Naive thymus-derived CD4-positive, alpha-beta T cell (primary cell): ENCODE measurements around the gene ATP5PD. TPM values are rescaled to one million over a fixed set of nuclear protein-coding genes. Genes with fewer than 3 reads are reported as not detected.
A peak's percentile ranks its signal among the peaks of the same experiment; 100 is the strongest.

Experiments
- ATAC-seq: fragments of 150-1000 bp; cut with Tn5 transposase; 2 replicates; pipeline ENCODE4 v1.10.0; 2021; ENCODE audit warnings: mild to moderate bottlenecking, moderate library complexity
- CTCF ChIA-PET: fragments of 350-600 bp; sonication (Branson Sonifier 250); formaldehyde crosslinking; loops from one replicate; lab custom pipeline; 2021; ENCODE audit warnings: antibody characterized with exemption; lab: Charles Lee
- POLR2A ChIA-PET: fragments of 350-600 bp; sonication (Branson Sonifier 250); formaldehyde crosslinking; loops from one replicate; lab custom pipeline; 2021; ENCODE audit warnings: antibody characterized with exemption, inconsistent platforms; lab: Charles Lee
- DNase-seq, 9 donors: peaks; one replicate each; pipeline versions ENCODE4 v3.0.0 to v3.0.0-alpha.2; 2020 to 2022; ENCODE audit warnings: mixed read lengths in 1 of 9
- H3K27ac ChIP-seq: one replicate; pipeline ENCODE4 v1.7.0; 2013; ENCODE audit warnings: mild to moderate bottlenecking, low read depth, low read length, moderate library complexity
- H3K27me3 ChIP-seq, 2 donors: one replicate each; pipeline ENCODE4 v1.7.0; 2013; ENCODE audit warnings: low read length in 2 of 2, mild to moderate bottlenecking in 2 of 2, moderate library complexity in 2 of 2; ENCODE audit not compliant: control insufficient read depth in 2 of 2, insufficient read depth in 2 of 2
- H3K36me3 ChIP-seq, 3 experiments: 1 replicate in 2 of 3; 2 replicates in 1 of 3; pipeline ENCODE4 v1.7.0; 2013; ENCODE audit warnings: low read length in 3 of 3, mild to moderate bottlenecking in 3 of 3, moderate library complexity in 1 of 3; ENCODE audit not compliant: insufficient read depth in 3 of 3, control insufficient read depth in 2 of 3
- H3K4me1 ChIP-seq, 2 donors: one replicate each; pipeline ENCODE4 v1.7.0; 2013; ENCODE audit warnings: low read length in 2 of 2, mild to moderate bottlenecking in 2 of 2, moderate library complexity in 1 of 2; ENCODE audit not compliant: control insufficient read depth in 2 of 2, insufficient read depth in 2 of 2
- H3K4me3 ChIP-seq: 2 replicates; pipeline ENCODE4 v1.7.0; 2013; ENCODE audit warnings: mild to moderate bottlenecking, low read length
- H3K9me3 ChIP-seq, 3 experiments: 1 replicate in 2 of 3; 2 replicates in 1 of 3; pipeline ENCODE4 v1.7.0; 2013; ENCODE audit warnings: low read length in 3 of 3; ENCODE audit not compliant: control insufficient read depth in 2 of 3
- H3K27ac Mint-ChIP-seq, 9 donors: one replicate each; pipeline ENCODE4 v1.8.0; 2020 to 2022; ENCODE audit warnings: mixed read lengths in 9 of 9, mild to moderate bottlenecking in 8 of 9, moderate library complexity in 5 of 9, inconsistent platforms in 2 of 9
- H3K27me3 Mint-ChIP-seq, 5 donors: one replicate each; pipeline ENCODE4 v1.8.0; 2021 to 2022; ENCODE audit warnings: mixed read lengths in 5 of 5, mild to moderate bottlenecking in 1 of 5
- H3K36me3 Mint-ChIP-seq, 5 donors: one replicate each; pipeline ENCODE4 v1.8.0; 2020 to 2022; ENCODE audit warnings: mixed read lengths in 5 of 5, mild to moderate bottlenecking in 3 of 5, inconsistent platforms in 1 of 5
- H3K4me1 Mint-ChIP-seq, 7 donors: one replicate each; pipeline ENCODE4 v1.8.0; 2020 to 2022; ENCODE audit warnings: mixed read lengths in 7 of 7, mild to moderate bottlenecking in 3 of 7, inconsistent platforms in 1 of 7
- H3K4me3 Mint-ChIP-seq, 10 donors: one replicate each; pipeline ENCODE4 v1.8.0; 2020 to 2022; ENCODE audit warnings: mild to moderate bottlenecking in 10 of 10, mixed read lengths in 10 of 10, moderate library complexity in 6 of 10, inconsistent platforms in 2 of 10
- H3K9me3 Mint-ChIP-seq, 11 donors: one replicate each; pipeline ENCODE4 v1.8.0; 2020 to 2022; ENCODE audit warnings: mixed read lengths in 11 of 11, mild to moderate bottlenecking in 4 of 11, inconsistent platforms in 1 of 11, moderate library complexity in 1 of 11
- intact Hi-C, 2 donors: fragments of 100-400 bp; cut with micrococcal nuclease; formaldehyde crosslinking; loops; one replicate each; pipeline ENCODE4 v1.15.1; 2023
- polyA plus RNA-seq, 2 donors: library from polyadenylated mRNA; unstranded; fragments of 300-500 nt; fragmentation: Illumina TruSeq; gene quantifications; one replicate each; pipeline ENCODE4 v1.2.3, GENCODE V29; 2021
- total RNA-seq, 6 experiments: library from RNA in 5 of 6; stranded (reverse) in 5 of 6; gene quantifications; 1 replicate in 5 of 6; 2 replicates in 1 of 6; pipeline ENCODE4 v1.2.3 and lab custom pipeline; 2021 to 2026

ATP5PD gene
- total and polyA plus RNA-seq, 7 experiments from 2014 or later, result 113 to 478 (median 167) TPM

DNA sequence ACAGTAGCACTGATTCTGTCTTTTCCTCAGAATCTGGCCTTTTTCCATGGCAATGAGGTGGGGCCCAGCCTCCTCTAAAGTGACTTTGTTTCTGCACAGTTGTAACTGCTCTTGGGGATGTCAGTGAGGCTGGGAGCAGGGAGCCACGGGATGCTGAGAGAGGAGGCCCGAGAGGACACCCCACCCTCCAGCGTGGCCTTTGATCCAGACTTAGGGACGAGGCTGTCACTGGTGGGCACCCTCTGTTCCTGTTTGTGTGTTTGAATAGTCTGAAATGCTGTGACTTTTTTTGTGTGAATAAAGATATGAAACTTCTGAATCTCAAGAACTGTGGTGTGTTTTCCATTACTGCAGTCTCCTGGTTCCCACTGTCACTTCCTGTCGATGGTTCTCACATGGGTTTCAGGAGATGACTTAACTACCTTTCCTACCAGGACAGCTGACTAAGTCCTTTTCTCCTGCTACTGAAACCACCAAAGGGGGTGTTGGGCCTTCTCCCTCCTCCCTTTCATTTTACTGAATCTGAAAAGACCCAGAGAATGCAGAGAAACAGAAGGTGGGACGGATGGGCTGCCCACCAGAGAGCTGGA is 18.9 kb upstream of the ATP5PD start:
- no peak for DNase-seq
- Mint-ChIP-seq H3K9me3 (peaks cover 0 to 2% (median 0%) of the 10 kb centered on the region in 11 donors), H3K4me3 (peak overlapping the region in 3 of 10 donors; percentile 57 to 63 (median 61)), H3K27ac (peak overlapping the region in 6 of 9 donors; percentile 59 to 88 (median 73)), H3K27me3 (no peaks in the 10 kb centered on the region), H3K4me1 (peaks cover 13 to 45% (median 28%) of the 10 kb centered on the region in 7 donors), H3K36me3 (peaks cover 0 to 33% (median 5%) of the 10 kb centered on the region in 5 donors)
- no peaks in the 10 kb centered on the region for H3K27me3 ChIP-seq
- intact Hi-C loops, result loop anchor here in 1 of 2 donors (5.0 kb wide), 1 partner anchor 42 kb away; the partner anchor contains the start of gene ARMC7
- no peaks in the 10 kb centered on the region for H3K9me3 ChIP-seq
- ATAC-seq, result no peak
- H3K36me3 ChIP-seq, result peaks cover 0 to 47% (median 3%) of the 10 kb centered on the region in 3 experiments
- CTCF ChIA-PET, result interaction anchor here (1.1 kb wide), 1 partner anchor 29 kb away, joined by 3 read pairs; no protein-coding TSS in a partner anchor
- POLR2A ChIA-PET, result interaction anchor here (1.2 kb wide), 1 partner anchor 11 kb away, joined by 4 read pairs; no protein-coding TSS in a partner anchor
- peaks cover 7 to 9% of the 10 kb centered on the region in 2 donors for H3K4me1 ChIP-seq
- no peak overlapping the region for H3K27ac ChIP-seq
- H3K4me3 ChIP-seq, result no peak overlapping the region

DNA sequence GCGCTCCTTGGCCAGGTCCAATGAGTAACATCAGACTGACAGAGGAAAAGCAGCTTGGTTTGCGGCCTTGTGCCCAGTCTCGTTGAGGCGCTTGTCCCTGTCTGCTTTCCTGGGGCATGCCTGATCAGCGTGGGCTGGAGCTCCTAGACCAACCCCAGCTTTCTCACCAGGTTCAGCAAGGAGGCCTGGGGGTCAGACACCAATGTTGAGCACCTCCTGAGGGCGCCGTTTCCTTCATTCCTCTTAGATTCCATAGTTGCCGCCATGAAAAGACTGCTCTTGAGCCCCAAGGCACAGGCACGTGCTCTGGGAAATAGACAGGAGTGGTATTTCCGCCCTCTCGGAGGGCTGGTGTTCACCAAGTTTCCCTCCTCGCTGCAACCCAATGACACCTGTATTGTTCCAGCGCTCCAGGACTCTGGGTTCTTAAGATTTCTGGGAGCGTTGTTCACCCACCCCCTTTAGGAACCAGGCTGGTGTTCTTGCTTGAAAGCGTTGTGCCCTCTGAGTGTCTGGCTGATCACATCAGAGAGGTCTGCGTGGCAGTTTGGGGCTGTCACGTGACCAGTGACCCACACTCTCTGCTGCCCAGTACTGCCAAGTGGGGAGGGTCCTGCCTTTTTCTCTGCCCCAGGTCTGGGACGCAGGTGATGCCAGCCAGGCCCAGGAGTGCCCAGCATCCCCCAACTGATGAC is 18.2 kb upstream of the ATP5PD start:
- H3K9me3 ChIP-seq, result no peaks in the 10 kb centered on the region
- Mint-ChIP-seq H3K27me3 (no peaks in the 10 kb centered on the region), H3K27ac (peak overlapping the region in 2 of 9 donors; percentile 28 to 88), H3K9me3 (peaks cover 0 to 2% (median 0%) of the 10 kb centered on the region in 11 donors), H3K4me1 (peaks cover 13 to 45% (median 31%) of the 10 kb centered on the region in 7 donors), H3K36me3 (peaks cover 0 to 33% (median 5%) of the 10 kb centered on the region in 5 donors), H3K4me3 (no peak overlapping the region)
- peaks cover 7 to 9% of the 10 kb centered on the region in 2 donors for H3K4me1 ChIP-seq
- DNase-seq (no peak), ATAC-seq (no peak)
- H3K4me3 ChIP-seq, result no peak overlapping the region
- no peaks in the 10 kb centered on the region for H3K27me3 ChIP-seq
- intact Hi-C loops, result loop anchor here in 1 of 2 donors (5.0 kb wide), 1 partner anchor 42 kb away; the partner anchor contains the start of gene ARMC7
- peaks cover 0 to 47% (median 3%) of the 10 kb centered on the region in 3 experiments for H3K36me3 ChIP-seq
- no peak overlapping the region for H3K27ac ChIP-seq
- CTCF ChIA-PET, result interaction anchor here (0.7 kb wide), 1 partner anchor 197 kb away, joined by 3 read pairs; no protein-coding TSS in a partner anchor
- POLR2A ChIA-PET, result interaction anchor here (1.3 to 1.9 kb wide), 2 partner anchors 9 to 46 kb away, joined by 4 read pairs; no protein-coding TSS in a partner anchor

DNA sequence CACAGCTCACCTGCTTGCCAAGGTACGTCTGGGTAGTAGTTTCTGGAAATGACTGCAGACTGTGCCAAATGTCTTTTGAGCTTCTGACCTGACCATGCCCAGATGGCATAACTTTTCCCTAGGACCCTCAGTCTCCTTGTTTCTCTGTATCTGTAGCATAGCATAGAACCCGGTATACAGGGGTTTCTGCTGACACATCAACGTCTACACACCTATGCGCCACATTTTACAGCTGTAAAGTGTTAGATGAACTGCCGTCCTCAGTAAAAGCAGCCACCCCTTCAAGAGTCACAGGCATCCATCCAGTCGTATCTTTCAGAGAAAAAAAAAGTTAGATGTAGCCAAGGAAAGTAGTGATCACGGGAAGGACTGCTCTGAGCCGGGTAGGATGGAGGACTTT is 17.7 kb upstream of the ATP5PD start:
- no peaks in the 10 kb centered on the region for H3K27me3 Mint-ChIP-seq
- peaks cover 0 to 2% (median 0%) of the 10 kb centered on the region in 11 donors for H3K9me3 Mint-ChIP-seq
- intact Hi-C loops, result no loop called here
- H3K9me3 ChIP-seq, result no peaks in the 10 kb centered on the region
- peak overlapping the region in 2 of 9 donors; percentile 28 to 69 for H3K27ac Mint-ChIP-seq
- ChIA-PET POLR2A (interaction anchor here (0.5 to 1.9 kb wide), 3 partner anchors 9 to 46 kb away, joined by 3 to 4 read pairs (median 4); no protein-coding TSS in a partner anchor), CTCF (interaction anchor here (0.6 to 0.7 kb wide), 2 partner anchors 28 to 198 kb away, joined by 3 read pairs; no protein-coding TSS in a partner anchor)
- H3K4me3 Mint-ChIP-seq, result no peak overlapping the region
- H3K36me3 Mint-ChIP-seq, result peaks cover 0 to 36% (median 7%) of the 10 kb centered on the region in 5 donors
- peaks cover 13 to 47% (median 33%) of the 10 kb centered on the region in 7 donors for H3K4me1 Mint-ChIP-seq
- peaks cover 7 to 9% of the 10 kb centered on the region in 2 donors for H3K4me1 ChIP-seq
- H3K36me3 ChIP-seq, result peaks cover 0 to 47% (median 3%) of the 10 kb centered on the region in 3 experiments
- H3K4me3 ChIP-seq, result no peak overlapping the region
- no peak for DNase-seq
- H3K27me3 ChIP-seq, result no peaks in the 10 kb centered on the region
- no peak overlapping the region for H3K27ac ChIP-seq
- ATAC-seq, result no peak

DNA sequence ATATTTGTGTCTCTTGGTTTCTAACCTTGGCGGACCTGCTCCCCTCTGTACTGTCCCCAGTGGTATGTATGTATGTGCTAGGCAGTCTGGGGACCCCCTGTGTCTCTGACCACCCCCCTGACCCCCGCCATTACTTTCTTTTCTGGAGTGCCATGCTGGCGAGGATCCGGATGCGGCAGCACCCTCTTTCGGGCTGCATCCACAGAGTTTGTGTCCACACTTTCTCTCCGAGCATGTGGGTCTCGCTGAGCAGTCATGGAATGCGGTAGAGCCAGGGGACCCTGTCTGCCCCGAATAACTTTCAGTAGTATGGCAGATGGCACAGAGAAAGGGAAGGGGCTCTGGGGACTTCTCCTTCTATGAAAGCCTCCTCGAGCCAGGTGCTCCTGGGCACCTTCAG is 17.3 kb upstream of the ATP5PD start:
- Mint-ChIP-seq H3K27ac (peak overlapping the region in 2 of 9 donors; percentile 42 to 59), H3K4me1 (peaks cover 13 to 49% (median 35%) of the 10 kb centered on the region in 7 donors), H3K9me3 (peaks cover 0 to 2% (median 0%) of the 10 kb centered on the region in 11 donors), H3K27me3 (no peaks in the 10 kb centered on the region), H3K4me3 (no peak overlapping the region), H3K36me3 (peaks cover 0 to 38% (median 7%) of the 10 kb centered on the region in 5 donors)
- ChIA-PET CTCF (interaction anchor here (0.6 kb wide), 1 partner anchor 28 kb away, joined by 3 read pairs; no protein-coding TSS in a partner anchor), POLR2A (interaction anchor here (0.5 to 1.9 kb wide), 4 partner anchors 10 to 47 kb away, joined by 3 to 4 read pairs (median 4); no protein-coding TSS in a partner anchor)
- no peaks in the 10 kb centered on the region for H3K9me3 ChIP-seq
- DNase-seq, result no peak
- intact Hi-C loops, result no loop called here
- no peaks in the 10 kb centered on the region for H3K27me3 ChIP-seq
- H3K27ac ChIP-seq, result no peak overlapping the region
- H3K36me3 ChIP-seq, result peaks cover 0 to 51% (median 3%) of the 10 kb centered on the region in 3 experiments
- ATAC-seq, result no peak
- no peak overlapping the region for H3K4me3 ChIP-seq
- peaks cover 7 to 9% of the 10 kb centered on the region in 2 donors for H3K4me1 ChIP-seq

DNA sequence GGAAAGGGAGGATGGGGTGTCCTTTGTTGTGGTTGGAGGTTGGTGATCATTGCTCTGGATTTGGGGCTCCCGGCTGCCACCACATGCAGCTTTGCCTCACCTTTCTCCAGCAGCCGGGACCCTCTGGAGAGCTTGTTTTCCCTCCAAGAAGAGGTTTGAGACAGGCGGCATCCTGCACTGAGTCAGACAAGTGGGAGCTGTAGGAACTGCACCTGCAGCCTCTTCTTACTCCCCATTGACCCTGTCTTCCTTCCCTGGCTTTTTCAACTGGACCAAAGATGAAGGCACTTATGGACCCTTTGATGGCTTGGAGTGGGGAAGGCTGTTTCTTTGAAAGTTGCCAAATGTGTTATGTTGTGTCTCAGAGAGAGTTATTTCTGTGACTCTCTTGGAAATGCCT is 16.9 kb upstream of the ATP5PD start:
- H3K36me3 Mint-ChIP-seq, result peaks cover 0 to 38% (median 7%) of the 10 kb centered on the region in 5 donors
- H3K4me1 Mint-ChIP-seq, result peaks cover 13 to 46% (median 31%) of the 10 kb centered on the region in 7 donors
- DNase-seq (no peak), ATAC-seq (no peak)
- peaks cover 7 to 9% of the 10 kb centered on the region in 2 donors for H3K4me1 ChIP-seq
- intact Hi-C loops, result no loop called here
- ChIA-PET CTCF (interaction anchor here (0.6 kb wide), 1 partner anchor 115 kb away, joined by 5 read pairs; no protein-coding TSS in a partner anchor), POLR2A (interaction anchor here (0.6 to 1.9 kb wide), 2 partner anchors 45 to 47 kb away, joined by 3 to 4 read pairs; no protein-coding TSS in a partner anchor)
- no peaks in the 10 kb centered on the region for H3K27me3 ChIP-seq
- no peak overlapping the region for H3K4me3 Mint-ChIP-seq
- H3K4me3 ChIP-seq, result no peak overlapping the region
- H3K36me3 ChIP-seq, result peaks cover 0 to 51% (median 3%) of the 10 kb centered on the region in 3 experiments
- no peak overlapping the region for H3K27ac ChIP-seq
- H3K27me3 Mint-ChIP-seq, result no peaks in the 10 kb centered on the region
- H3K27ac Mint-ChIP-seq, result no peak overlapping the region
- no peaks in the 10 kb centered on the region for H3K9me3 ChIP-seq
- peaks cover 0 to 2% (median 0%) of the 10 kb centered on the region in 11 donors for H3K9me3 Mint-ChIP-seq

DNA sequence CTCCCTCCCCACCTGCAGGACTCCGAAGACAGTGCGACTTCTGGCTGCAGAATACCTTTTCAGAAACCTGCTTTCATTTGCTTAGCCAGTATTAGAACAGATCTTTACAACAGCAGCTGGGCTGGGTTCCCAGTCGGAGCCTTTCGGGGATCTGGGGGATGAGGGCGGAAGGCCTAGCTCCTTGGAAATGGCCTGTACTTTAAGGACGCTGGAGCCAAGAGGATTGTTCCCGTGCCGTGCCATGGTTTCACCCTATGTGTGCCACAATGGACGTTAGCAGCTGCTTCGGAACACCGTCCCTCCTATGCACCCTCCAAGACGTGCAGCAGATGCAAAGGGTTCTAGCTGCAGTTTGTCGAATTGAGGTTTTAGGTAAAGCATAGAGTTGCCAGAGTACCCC is 16.4 kb upstream of the ATP5PD start:
- Mint-ChIP-seq H3K27ac (peak overlapping the region in 1 of 9 donors; percentile 13), H3K36me3 (peaks cover 0 to 38% (median 7%) of the 10 kb centered on the region in 5 donors)
- POLR2A ChIA-PET, result interaction anchor here (1.9 kb wide), 1 partner anchor 48 kb away, joined by 4 read pairs; no protein-coding TSS in a partner anchor

More for the DNA sequence above, 16.4 kb upstream of the ATP5PD start:
- Mint-ChIP-seq H3K4me1 (peaks cover 13 to 45% (median 30%) of the 10 kb centered on the region in 7 donors), H3K27me3 (no peaks in the 10 kb centered on the region), H3K4me3 (no peak overlapping the region), H3K9me3 (peaks cover 0 to 2% (median 0%) of the 10 kb centered on the region in 11 donors)
- Histone ChIP-seq H3K27ac (no peak overlapping the region), H3K9me3 (no peaks in the 10 kb centered on the region), H3K4me1 (peaks cover 7 to 9% of the 10 kb centered on the region in 2 donors), H3K27me3 (no peaks in the 10 kb centered on the region), H3K36me3 (peaks cover 0 to 51% (median 3%) of the 10 kb centered on the region in 3 experiments), H3K4me3 (no peak overlapping the region)
- DNase-seq (no peak), ATAC-seq (no peak)
- CTCF ChIA-PET, result interaction anchor here (0.6 to 4.2 kb wide), 3 partner anchors 51 to 115 kb away, joined by 3 to 41 read pairs (median 5); no protein-coding TSS in a partner anchor
- intact Hi-C loops, result no loop called here
